ENCODE data around the gene UBAC1.

The UBAC1 gene

DNA sequence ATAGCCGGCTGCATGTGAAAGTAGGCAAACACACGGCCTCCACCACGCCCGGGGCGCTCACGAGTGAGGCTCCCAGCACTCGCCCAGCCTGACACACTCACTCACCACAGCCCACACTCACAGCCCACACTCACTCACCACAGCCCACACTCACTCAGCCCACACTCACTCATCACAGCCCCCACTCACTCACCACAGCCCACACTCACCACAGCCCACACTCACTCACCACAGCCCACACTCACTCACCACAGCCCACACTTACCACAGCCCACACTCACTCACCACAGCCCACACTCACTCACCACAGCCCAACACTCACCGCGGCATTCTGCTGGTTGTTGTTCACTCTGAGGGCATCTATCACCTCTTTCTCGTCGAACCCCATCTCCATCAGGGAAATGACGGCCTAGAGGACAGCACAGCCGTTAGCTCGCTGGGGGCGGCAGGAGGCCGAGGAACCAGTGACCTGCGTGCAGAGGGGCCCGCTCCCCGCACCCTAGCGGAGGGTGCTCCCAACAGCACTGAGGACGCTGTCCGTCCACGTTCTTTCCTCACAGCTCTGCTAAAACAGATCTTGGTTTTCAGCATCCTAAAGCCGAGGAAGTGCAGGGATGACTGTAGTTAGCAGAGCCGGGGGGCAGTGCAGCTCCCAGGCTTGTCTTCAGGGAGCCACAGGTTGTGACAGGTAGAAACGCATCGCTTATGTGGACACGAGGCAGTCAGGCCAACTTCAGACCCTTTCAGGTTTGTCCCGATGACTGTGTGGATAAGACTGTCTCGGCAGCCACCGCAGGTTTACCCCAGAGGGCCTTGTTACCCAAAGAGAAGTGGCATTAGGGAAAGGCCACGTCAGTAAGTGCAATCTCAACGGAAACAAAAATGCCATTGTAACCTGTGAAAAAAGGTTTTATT, 21.6 kb downstream of the UBAC1 start:
- peak; percentile 94 to 97 for ATAC-seq

DNA sequence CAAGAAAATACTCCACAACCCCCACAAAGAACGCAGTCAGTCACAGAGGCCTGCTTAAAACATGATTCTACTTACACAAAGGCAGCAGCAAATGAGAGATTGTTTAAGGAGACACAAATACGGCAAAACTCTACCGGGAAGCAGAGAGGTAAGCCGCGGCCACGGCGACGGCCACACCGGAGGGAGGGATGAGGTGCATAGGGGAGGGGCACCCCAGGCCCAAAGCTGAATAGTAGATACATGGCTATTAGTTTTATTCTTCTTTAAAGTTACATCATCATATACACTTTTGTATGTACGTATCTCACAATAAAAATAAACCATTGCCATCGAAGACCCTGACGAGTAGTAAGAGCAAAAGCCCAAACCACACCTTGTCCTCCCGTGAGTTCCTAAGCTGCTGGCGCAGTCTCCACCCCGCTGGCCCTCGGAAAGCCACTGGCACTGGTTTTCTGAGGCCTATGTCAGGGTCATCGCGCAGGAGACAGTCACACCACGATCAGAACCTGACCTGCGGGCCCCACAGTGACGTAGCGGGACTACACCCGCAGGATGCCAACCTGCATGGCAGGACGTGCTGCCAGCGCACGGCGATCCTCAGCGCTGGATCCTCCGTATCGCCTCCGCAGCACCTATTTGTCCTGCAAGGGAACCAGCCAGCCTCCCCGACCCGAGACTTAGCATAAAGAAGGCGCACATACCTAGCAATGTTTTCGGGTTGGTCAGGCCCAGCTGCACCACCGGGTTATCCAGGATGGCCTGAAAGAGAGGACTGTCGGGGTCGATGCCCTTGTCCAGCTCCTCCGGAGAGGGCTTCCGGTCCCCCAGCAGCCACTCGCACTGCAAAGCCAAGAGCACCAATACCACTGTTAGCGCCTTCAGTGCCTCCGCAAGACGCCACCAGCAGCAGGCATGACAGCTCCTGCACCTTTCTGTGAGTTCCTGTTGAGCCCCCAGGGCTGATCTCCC, 23.4 kb downstream of the UBAC1 start:
- no peak for ATAC-seq

DNA sequence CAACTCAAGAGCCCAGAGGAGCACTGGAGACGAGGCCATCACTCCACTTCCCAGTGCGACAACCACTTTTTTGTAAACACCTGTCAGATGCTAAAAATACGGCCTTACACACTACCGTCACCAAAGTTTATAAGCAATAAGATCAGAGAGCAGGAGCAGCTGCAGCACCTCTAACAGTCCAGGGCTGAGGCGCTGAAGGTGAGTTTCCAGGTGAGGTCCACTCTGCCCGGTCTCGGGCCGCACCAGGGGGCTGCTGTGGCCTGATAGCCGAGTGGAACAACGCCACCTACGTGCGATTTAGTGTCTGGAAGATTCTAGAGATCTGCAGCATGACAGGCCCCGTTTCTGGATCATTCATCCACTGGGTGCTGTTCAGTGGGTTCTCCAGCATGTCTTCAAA, 28.1 kb downstream of the UBAC1 start:
- no peak for ATAC-seq

GRCh38 chr9:135932656-135933055, 28.5 kb downstream of the UBAC1 start:
- no peak for ATAC-seq

GRCh38 chr9:135931349-135931820, 29.8 kb downstream of the UBAC1 start:
- ATAC-seq = no peak

GRCh38 chr9:135930446-135931345, 30.5 kb downstream of the UBAC1 start:
- no peak for ATAC-seq

DNA sequence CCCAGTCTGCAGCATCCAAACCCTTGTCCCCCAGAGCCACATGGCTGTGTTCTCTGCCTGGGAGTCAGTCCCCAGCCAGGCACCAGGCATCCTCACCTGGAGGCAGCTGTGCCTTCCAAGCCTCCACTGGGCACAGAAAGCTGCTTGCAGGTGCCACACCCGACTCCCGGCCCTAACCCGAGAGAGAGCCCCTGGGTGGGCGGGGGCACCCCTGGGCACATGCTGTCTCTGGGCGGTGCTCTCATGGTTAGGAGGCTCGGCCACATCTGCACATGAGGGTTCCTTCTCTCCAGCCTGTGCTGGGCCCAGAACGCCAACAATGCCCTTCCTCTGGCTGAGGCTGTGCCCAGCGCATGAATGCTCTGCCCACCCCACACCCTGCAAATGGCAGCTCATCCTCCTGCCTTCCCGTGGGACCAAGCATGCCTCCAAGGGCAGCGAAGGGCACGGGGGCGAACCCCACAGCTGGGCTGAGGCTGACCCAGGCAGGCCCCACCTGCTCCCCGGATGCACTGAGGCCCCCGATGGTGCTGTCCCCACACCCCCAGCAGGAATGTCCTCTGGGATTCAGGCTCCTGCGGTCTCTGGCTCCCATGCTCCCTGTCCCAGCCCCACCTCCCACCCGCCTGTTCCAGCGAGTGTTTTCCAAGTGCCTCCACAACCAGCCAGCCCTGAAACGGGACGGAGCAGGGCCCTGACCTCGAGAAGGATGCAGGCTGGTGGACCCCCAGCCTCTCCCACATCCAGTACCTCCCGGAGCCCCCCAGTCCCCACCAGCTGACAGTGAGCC, 31.3 kb downstream of the UBAC1 start:
- no peak for ATAC-seq

DNA sequence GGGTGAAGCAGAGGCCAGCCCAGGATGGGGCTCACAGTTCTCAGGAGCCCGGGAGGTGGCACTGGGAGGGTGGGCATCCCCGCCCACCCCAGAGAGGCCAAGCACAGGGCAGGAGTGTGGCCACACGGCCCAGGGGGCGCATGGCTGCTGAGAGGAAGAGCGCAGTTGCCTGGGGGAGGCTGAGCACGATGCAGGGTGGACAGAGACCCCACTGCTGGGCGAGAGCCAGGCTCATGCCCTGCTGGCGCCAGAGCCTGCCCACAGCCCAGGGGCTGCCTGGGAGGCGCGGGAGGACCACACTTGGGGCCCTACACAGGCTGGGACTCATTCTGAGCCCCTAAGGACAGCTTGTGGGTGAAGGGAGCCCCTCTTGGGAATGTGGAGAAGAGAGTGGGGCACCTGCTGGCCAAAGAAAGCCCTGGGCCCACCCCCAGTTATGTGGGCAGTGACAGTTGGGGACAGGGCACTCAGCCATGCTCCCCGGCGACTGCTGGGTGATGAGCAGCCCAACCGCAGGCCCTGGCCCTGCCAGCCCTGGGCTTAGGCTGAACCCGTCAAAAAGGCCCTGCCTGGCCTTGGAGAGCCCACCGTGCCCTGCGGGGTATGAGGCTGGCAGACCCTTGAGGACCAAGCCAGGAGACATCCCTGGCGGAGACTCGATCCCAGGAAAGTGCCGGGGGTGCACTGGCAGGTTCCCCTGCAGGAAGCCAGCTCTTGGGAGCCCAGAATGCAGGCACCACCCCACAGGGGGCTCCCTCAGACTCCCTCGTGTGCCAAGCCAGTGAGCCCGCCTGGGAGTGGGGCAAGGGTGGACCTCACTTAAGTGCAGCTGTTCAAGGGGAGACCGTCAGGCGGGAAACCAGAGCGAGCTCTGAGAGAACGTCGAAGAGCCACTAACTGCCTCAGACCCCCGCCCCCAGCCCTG, 32.2 kb downstream of the UBAC1 start:
- no peak for ATAC-seq

DNA sequence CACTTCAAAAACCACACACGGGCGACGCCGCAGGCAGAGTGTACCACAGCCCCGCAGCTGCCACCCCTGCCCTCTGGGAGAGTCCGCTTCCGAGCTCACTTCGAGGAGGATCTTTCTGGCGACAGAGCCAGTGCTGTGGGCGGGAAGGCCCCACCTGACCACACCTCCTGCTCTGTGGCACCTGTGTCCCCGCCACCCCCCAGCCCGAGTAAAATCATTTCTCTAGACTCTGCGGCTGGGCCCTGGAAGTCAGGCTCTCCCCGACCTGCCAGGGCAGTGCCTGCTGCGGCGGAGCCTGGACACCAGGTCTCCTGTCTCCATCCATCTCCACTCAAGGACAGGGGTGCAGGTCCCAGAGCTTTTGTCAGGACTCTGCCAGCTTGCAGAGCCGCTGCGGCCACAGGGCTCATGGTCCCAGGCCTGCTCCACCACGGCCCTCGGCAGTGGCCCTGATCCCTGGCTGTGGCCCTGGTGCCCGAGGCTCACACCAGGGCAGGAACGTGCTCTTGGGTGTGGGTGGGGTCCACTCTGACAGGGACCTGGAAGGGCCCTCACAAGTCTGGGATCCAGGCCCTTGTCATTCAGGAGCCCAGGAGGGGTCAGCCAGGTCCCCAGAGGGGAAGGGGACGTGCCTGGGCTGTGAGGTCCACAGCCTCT, 33.0 kb downstream of the UBAC1 start:
- ATAC-seq = no peak

- ATAC-seq = no peak
Observed at GRCh38 chr9:135927195-135928013, 33.8 kb downstream of the UBAC1 start.

GRCh38 chr9:135926402-135927194, 34.6 kb downstream of the UBAC1 start:
- peak; percentile 90 to 91 for ATAC-seq

GRCh38 chr9:135925496-135926133, 35.6 kb downstream of the UBAC1 start:
- ATAC-seq = peak; percentile 56 to 64

GRCh38 chr9:135924628-135925338, 36.4 kb downstream of the UBAC1 start:
- ATAC-seq = no peak

DNA sequence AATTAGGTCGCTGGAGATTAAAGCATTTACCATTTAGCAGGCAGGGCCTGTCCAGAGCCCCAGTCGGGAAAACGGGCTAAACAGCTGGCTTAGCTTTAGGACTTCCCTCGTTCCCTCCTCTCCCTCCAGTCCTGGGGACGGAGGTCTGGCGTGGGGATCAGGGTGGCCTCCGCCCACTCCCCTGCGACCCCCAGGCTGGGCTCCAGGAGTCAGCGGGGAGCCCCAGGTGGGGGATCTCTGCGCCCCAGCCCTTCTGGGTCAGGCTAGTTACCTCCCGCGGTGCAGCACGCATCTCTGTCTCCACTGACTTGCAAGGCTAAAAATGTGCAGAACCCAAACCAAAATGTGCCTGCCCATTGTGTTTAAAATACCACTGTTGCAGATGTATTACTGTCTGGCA, 37.7 kb downstream of the UBAC1 start:
- no peak for ATAC-seq

GRCh38 chr9:135921749-135922310, 39.3 kb downstream of the UBAC1 start:
- no peak for ATAC-seq

- no peak for ATAC-seq
Observed at GRCh38 chr9:135920973-135921585, 40.1 kb downstream of the UBAC1 start.
